Sigmoid colon (tissue), 4 donors: ENCODE measurements around the gene NFIA.

Experiments
- EP300 ChIP-seq, 4 donors: sonication (generic); formaldehyde crosslinking; IDR thresholded peaks; one replicate each; pipeline ENCODE4 v1.6.1; 2017; ENCODE audit warnings: antibody characterized with exemption in 4 of 4
- POLR2A ChIP-seq, 2 donors: fragments of 450-650 bp; IDR thresholded peaks; one replicate each; pipeline ENCODE4 v1.6.1; 2016; ENCODE audit warnings: antibody characterized with exemption in 2 of 2, mild to moderate bottlenecking in 2 of 2, moderate library complexity in 2 of 2
- POLR2AphosphoS5 ChIP-seq, 4 donors: sonication (generic); formaldehyde crosslinking; IDR thresholded peaks; one replicate each; pipeline ENCODE4 v1.6.1; 2017; ENCODE audit warnings: antibody characterized with exemption in 4 of 4
- TF ChIP-seq, protein P1 (sequence below), 4 experiments: fragments of 450-650 bp in 3 of 4; fragments of 200-600 bp in 1 of 4; IDR thresholded peaks; one replicate each; pipeline ENCODE4 v1.5.1; 2016 to 2019; ENCODE audit warnings: antibody characterized with exemption in 4 of 4, mild to moderate bottlenecking in 3 of 4, moderate library complexity in 2 of 4

DNA sequence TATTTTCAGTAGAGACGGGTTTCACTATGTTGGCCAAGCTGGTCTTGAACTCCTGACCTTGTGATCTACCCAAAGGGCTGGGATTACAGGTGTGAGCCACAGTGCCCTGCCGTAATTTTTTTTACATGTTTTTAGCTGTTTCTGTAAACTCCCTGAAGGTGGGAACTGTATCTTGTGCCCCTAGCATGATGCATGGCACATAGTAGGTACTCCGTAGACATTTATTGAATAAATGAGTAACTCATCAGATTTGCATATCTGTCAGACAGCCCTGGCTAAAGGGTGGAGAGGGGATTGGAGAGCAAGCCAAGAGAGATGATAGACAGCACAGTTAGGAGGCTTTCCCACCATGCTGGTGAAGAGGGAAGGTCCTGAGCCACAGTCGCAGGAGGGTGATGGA lies 247.2 kb downstream of the NFIA start:
- TF ChIP-seq POLR2A (IDR thresholded peaks at IDR 0.05) (no peak), EP300 (IDR thresholded peaks at IDR 0.05) (no peak), POLR2AphosphoS5 (IDR thresholded peaks at IDR 0.05) (no peak)
- TF ChIP-seq, protein P1, sequence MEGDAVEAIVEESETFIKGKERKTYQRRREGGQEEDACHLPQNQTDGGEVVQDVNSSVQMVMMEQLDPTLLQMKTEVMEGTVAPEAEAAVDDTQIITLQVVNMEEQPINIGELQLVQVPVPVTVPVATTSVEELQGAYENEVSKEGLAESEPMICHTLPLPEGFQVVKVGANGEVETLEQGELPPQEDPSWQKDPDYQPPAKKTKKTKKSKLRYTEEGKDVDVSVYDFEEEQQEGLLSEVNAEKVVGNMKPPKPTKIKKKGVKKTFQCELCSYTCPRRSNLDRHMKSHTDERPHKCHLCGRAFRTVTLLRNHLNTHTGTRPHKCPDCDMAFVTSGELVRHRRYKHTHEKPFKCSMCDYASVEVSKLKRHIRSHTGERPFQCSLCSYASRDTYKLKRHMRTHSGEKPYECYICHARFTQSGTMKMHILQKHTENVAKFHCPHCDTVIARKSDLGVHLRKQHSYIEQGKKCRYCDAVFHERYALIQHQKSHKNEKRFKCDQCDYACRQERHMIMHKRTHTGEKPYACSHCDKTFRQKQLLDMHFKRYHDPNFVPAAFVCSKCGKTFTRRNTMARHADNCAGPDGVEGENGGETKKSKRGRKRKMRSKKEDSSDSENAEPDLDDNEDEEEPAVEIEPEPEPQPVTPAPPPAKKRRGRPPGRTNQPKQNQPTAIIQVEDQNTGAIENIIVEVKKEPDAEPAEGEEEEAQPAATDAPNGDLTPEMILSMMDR (IDR thresholded peaks at IDR 0.05) = no peak
